HepG2 (cell line): ENCODE results near the gene NAE1. TPM values are rescaled to one million over a fixed set of nuclear protein-coding genes. Genes with fewer than 3 reads are reported as not detected.

Experiments used
- ATAC-seq: fragments of 200-7000 bp; cut with Tn5 transposase; 3 replicates; pipeline ENCODE4 v1.9.1; 2020; ENCODE audit warnings: mild to moderate bottlenecking, moderate library complexity
- BruUV-seq: library from RNA; stranded (reverse); fragments of 400-500 nt; replicated peaks from 2 replicates; lab custom pipeline; 2021; lab: Mats Ljungman, UMichigan
- CTCF ChIA-PET: fragments of 300-600 bp; formaldehyde crosslinking; extraction: SDS; loops from one replicate; lab custom pipeline; 2021; ENCODE audit warnings: low total read pairs, inconsistent platforms, low intra/inter-chr PET ratio; lab: Yijun Ruan, JAX
- POLR2A ChIA-PET: fragments of 350-600 bp; sonication (Branson Sonifier 250); formaldehyde crosslinking; loops from one replicate; lab custom pipeline; 2020; ENCODE audit warnings: antibody characterized with exemption, inconsistent platforms; lab: Yijun Ruan, JAX
- DNase-seq: peaks from one replicate; pipeline ENCODE4 v3.0.0-alpha.2; 2015; ENCODE audit warnings: low spot score
- FAIRE-seq: peaks from 3 replicates; lab custom pipeline; 2011; peaks lifted over from hg19 to GRCh38; lab: Jason Lieb, UNC
- H2AFZ ChIP-seq: one replicate; pipeline ENCODE4 v1.6.1; 2011; ENCODE audit warnings: low read length, inconsistent platforms
- H3K27ac ChIP-seq: fragments of 300-600 bp; 3 replicates; pipeline ENCODE4 v1.8.0; 2011; ENCODE audit warnings: mixed run types, mild to moderate bottlenecking, mixed read lengths, low read length, inconsistent platforms; ENCODE audit not compliant: insufficient read depth; ENCODE audit errors: extremely low read length
- H3K27me3 ChIP-seq, 2 experiments: fragments of 200-600 bp in 1 of 2; 2 replicates in 1 of 2; 3 replicates in 1 of 2; pipeline versions ENCODE4 v1.6.0 to v1.8.0; 2011; ENCODE audit warnings: low read length in 2 of 2, mild to moderate bottlenecking in 2 of 2, moderate library complexity in 2 of 2, inconsistent platforms in 1 of 2; ENCODE audit not compliant: insufficient read depth in 2 of 2, control insufficient read depth in 1 of 2
- H3K36me3 ChIP-seq, 2 experiments: fragments of 200-600 bp in 1 of 2; replicated peaks in 1 of 2; 2 replicates in 1 of 2; 3 replicates in 1 of 2; pipeline versions ENCODE4 v1.5.1 to v1.8.0; 2011; ENCODE audit warnings: low read length in 2 of 2, inconsistent platforms in 1 of 2; ENCODE audit not compliant: insufficient read depth in 2 of 2, control insufficient read depth in 1 of 2
- H3K4me1 ChIP-seq: 2 replicates; pipeline ENCODE4 v1.5.1; 2012; ENCODE audit warnings: low read length, inconsistent platforms; ENCODE audit not compliant: insufficient read depth
- H3K4me2 ChIP-seq: 2 replicates; pipeline ENCODE4 v1.6.0; 2011; ENCODE audit warnings: low read depth, low read length, inconsistent platforms
- H3K4me3 ChIP-seq, 3 experiments: fragments of 200-600 bp in 1 of 3; sonication (generic), shearing (Covaris generic) in 1 of 3; replicated peaks in 1 of 3; 2 replicates each; pipeline ENCODE4 v1.5.1; 2011 to 2016; ENCODE audit warnings: low read length in 3 of 3, inconsistent platforms in 2 of 3, low read depth in 2 of 3, mild to moderate bottlenecking in 2 of 3, control low read depth in 1 of 3, mixed read lengths in 1 of 3; ENCODE audit not compliant: insufficient read depth in 1 of 3
- H3K79me2 ChIP-seq: one replicate; pipeline ENCODE4 v1.6.1; 2011; ENCODE audit warnings: low read length, inconsistent platforms; ENCODE audit not compliant: insufficient read depth
- H3K9ac ChIP-seq: 2 replicates; pipeline ENCODE4 v1.6.0; 2011; ENCODE audit warnings: mild to moderate bottlenecking, low read depth, low read length, inconsistent platforms; ENCODE audit not compliant: insufficient read depth
- H3K9me3 ChIP-seq: 2 replicates; pipeline ENCODE4 v1.5.1; 2012; ENCODE audit warnings: mild to moderate bottlenecking, low read length
- H4K20me1 ChIP-seq: 2 replicates; pipeline ENCODE4 v1.6.0; 2011; ENCODE audit warnings: inconsistent platforms, mild to moderate bottlenecking, low read length, moderate library complexity; ENCODE audit not compliant: insufficient read depth
- ATF2 ChIP-seq: sonication (generic); formaldehyde crosslinking; IDR thresholded peaks from 2 replicates; pipeline ENCODE4 v1.4.0; 2020; ENCODE audit warnings: missing genetic modification reagents
- CBX1 ChIP-seq: IDR thresholded peaks from one replicate; pipeline ENCODE4 v1.6.1; 2016; ENCODE audit warnings: antibody characterized with exemption, low read depth
- DNMT3B ChIP-seq: conservative IDR thresholded peaks from 2 replicates; pipeline ENCODE4 v1.6.1; 2016; ENCODE audit warnings: missing biosample characterization, control low read depth
- MXD4 ChIP-seq: IDR thresholded peaks from 2 replicates; pipeline ENCODE4 v1.6.1; 2016; ENCODE audit warnings: mild to moderate bottlenecking, missing biosample characterization, missing genetic modification reagents
- NPAS2 ChIP-seq: sonication (generic); formaldehyde crosslinking; IDR thresholded peaks from 2 replicates; pipeline ENCODE4 v1.8.0; 2022; ENCODE audit warnings: mild to moderate bottlenecking, missing genetic modification reagents, borderline replicate concordance
- TEAD2 ChIP-seq: sonication (generic); formaldehyde crosslinking; IDR thresholded peaks from 2 replicates; pipeline ENCODE4 v1.9.0; 2021; ENCODE audit warnings: missing genetic modification reagents
- TEAD3 ChIP-seq: optimal IDR thresholded peaks from 2 replicates; pipeline ENCODE3; 2016; ENCODE audit warnings: borderline replicate concordance
- XBP1 ChIP-seq: sonication (generic); formaldehyde crosslinking; IDR thresholded peaks from 2 replicates; pipeline ENCODE4 v1.5.0; 2020; ENCODE audit warnings: missing genetic modification reagents
- ZBTB39 ChIP-seq: sonication (generic); formaldehyde crosslinking; IDR thresholded peaks from 2 replicates; pipeline ENCODE4 v1.5.0; 2020; ENCODE audit warnings: missing genetic modification reagents
- ZFP1 ChIP-seq: IDR thresholded peaks from 2 replicates; pipeline ENCODE4 v1.6.1; 2016
- ZKSCAN5 ChIP-seq: sonication (generic); formaldehyde crosslinking; IDR thresholded peaks from 2 replicates; pipeline ENCODE4 v1.5.1; 2020; ENCODE audit warnings: mild to moderate bottlenecking, missing genetic modification reagents
- ZNF44 ChIP-seq: sonication (generic); formaldehyde crosslinking; IDR thresholded peaks from 2 replicates; pipeline ENCODE4 v1.5.1; 2020; ENCODE audit warnings: mild to moderate bottlenecking, missing genetic modification reagents
- ZNF441 ChIP-seq: sonication (generic); formaldehyde crosslinking; IDR thresholded peaks from 2 replicates; pipeline ENCODE4 v1.7.0; 2021; ENCODE audit warnings: missing genetic modification reagents, borderline replicate concordance
- ZNF652 ChIP-seq: IDR thresholded peaks from 2 replicates; pipeline ENCODE4 v1.6.1; 2016; ENCODE audit warnings: low read depth, borderline replicate concordance
- ZNF777 ChIP-seq: sonication (generic); formaldehyde crosslinking; IDR thresholded peaks from 2 replicates; pipeline ENCODE4 v1.4.0; 2020; ENCODE audit warnings: missing genetic modification reagents
- ZZZ3 ChIP-seq: sonication (generic); formaldehyde crosslinking; IDR thresholded peaks from 2 replicates; pipeline ENCODE4 v1.4.0; 2020; ENCODE audit warnings: missing genetic modification reagents, mild to moderate bottlenecking, borderline replicate concordance
- WGBS: methylation state at CpG from one replicate; pipeline ENCODE4 v1.1.6; 2017; ENCODE audit warnings: low lambda C conversion rate; 5-methylcytosine and 5-hydroxymethylcytosine counted together
- in situ Hi-C: cut with HindIII; loops from 2 replicates; pipeline ENCODE4 v1.10.0; 2017; ENCODE audit warnings: low pct_unique_long_range_greater_than_20kb; ENCODE audit not compliant: extremely low pct_ligation_motif_present
- intact Hi-C: fragments of 100-400 bp; cut with micrococcal nuclease; formaldehyde crosslinking; loops from one replicate; pipeline ENCODE4 v1.10.0; 2022; ENCODE audit not compliant: unreplicated experiment
- polyA plus RNA-seq, 8 experiments: library from polyadenylated mRNA; depleted of rRNA in 3 of 8; stranded (reverse) in 7 of 8; unstranded in 1 of 8; fragments of >200 nt; fragmentation: Illumina TruSeq in 4 of 8; extraction: Trizol in 4 of 8; gene quantifications; 2 replicates each; pipeline versions ENCODE4 v1.2.1 to v1.2.3, GENCODE V29; 2011 to 2016; ENCODE audit warnings: low read depth in 4 of 8, missing spikeins in 1 of 8, mixed read lengths in 1 of 8; ENCODE audit not compliant: insufficient read depth in 1 of 8
- total RNA-seq, 5 experiments: library from RNA; depleted of rRNA; stranded (reverse); fragments of >200 nt; fragmentation: Illumina TruSeq; extraction: Trizol; gene quantifications; 2 replicates each; pipeline ENCODE4 v1.2.3, GENCODE V29; 2016; ENCODE audit warnings: low read depth in 1 of 5
- TF ChIP-seq, protein P1 (sequence below): IDR thresholded peaks from 2 replicates; pipeline ENCODE4 v1.6.1; 2016; ENCODE audit warnings: mild to moderate bottlenecking, missing biosample characterization, missing genetic modification reagents

Gene NAE1
- total and polyA plus RNA-seq, 2 of the 13 experiments (the other 11 are each of a cell fraction or from before 2014, with no cell fraction given), result 95.7 to 206 TPM

DNA sequence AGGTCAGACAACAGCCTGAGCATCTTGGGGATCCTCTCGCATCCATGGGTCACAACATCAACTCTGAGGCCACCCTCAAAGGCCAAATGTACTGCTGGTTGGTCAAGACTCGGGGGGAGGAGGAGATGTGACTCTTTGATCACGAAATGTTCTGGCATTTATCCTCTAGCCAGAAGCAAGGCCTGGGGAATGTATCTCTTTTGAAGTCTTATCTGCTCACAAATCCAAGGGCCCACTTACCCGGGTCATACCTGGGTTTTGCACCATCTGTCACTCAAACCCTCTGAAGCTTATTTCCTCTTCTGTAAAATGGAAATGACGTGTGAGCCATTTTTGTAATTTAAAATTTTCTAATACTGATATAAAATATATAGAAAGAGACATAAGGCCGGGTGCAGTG, 26.7 kb upstream of the NAE1 start:
- intact Hi-C loops, result no loop called here
- TF ChIP-seq ZNF441 (CRISPR knock-in tag), result no peak
- TF ChIP-seq ZZZ3 (CRISPR knock-in tag), result no peak
- no peak for TF ChIP-seq ZNF652 (CRISPR knock-in tag)
- no peak for TF ChIP-seq XBP1
- TF ChIP-seq ZNF44 (CRISPR knock-in tag), result no peak
- no peak for TF ChIP-seq CBX1
- TF ChIP-seq MXD4 (CRISPR knock-in tag), result no peak
- TF ChIP-seq DNMT3B, result no peak
- TF ChIP-seq ZNF777 (CRISPR knock-in tag), result no peak
- TF ChIP-seq TEAD2, result no peak
- no peak for TF ChIP-seq ATF2 (CRISPR knock-in tag)
- no peak for TF ChIP-seq NPAS2
- TF ChIP-seq, protein P1, sequence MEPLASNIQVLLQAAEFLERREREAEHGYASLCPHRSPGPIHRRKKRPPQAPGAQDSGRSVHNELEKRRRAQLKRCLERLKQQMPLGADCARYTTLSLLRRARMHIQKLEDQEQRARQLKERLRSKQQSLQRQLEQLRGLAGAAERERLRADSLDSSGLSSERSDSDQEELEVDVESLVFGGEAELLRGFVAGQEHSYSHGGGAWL (CRISPR knock-in tag), result no peak
- no peak for TF ChIP-seq ZKSCAN5 (CRISPR knock-in tag)
- no peak for TF ChIP-seq ZBTB39 (CRISPR knock-in tag)
- TF ChIP-seq TEAD3 (CRISPR knock-in tag), result no peak
- no peak for TF ChIP-seq ZFP1

More for the DNA sequence above, 26.7 kb upstream of the NAE1 start:
- Histone ChIP-seq H3K36me3 (no peaks in the 10 kb centered on the region), H3K4me2 (no peak overlapping the region), H3K79me2 (no peaks in the 10 kb centered on the region), H3K9ac (no peak overlapping the region), H4K20me1 (no peaks in the 10 kb centered on the region), H3K27ac (no peak overlapping the region), H3K4me1 (no peaks in the 10 kb centered on the region), H2AFZ (no peak overlapping the region), H3K9me3 (no peaks in the 10 kb centered on the region), H3K4me3 (no peak overlapping the region), H3K27me3 (peaks cover 0 to 11% of the 10 kb centered on the region in 2 experiments; a peak in 3 of 5 replicates)
- in situ Hi-C loops, result loop anchor here (25.0 kb wide), 1 partner anchor 445 kb away; no protein-coding TSS in a partner anchor
- CTCF ChIA-PET, result no interaction called here
- POLR2A ChIA-PET, result no interaction called here
- 5% methylated on average over 5 of the region's 6 CpGs for WGBS
- FAIRE-seq (no peak), ATAC-seq (no peak), DNase-seq (no peak)
- BruUV-seq, result no TSS peak
